ENCODE measurements around the gene AUH.

Gene AUH

DNA sequence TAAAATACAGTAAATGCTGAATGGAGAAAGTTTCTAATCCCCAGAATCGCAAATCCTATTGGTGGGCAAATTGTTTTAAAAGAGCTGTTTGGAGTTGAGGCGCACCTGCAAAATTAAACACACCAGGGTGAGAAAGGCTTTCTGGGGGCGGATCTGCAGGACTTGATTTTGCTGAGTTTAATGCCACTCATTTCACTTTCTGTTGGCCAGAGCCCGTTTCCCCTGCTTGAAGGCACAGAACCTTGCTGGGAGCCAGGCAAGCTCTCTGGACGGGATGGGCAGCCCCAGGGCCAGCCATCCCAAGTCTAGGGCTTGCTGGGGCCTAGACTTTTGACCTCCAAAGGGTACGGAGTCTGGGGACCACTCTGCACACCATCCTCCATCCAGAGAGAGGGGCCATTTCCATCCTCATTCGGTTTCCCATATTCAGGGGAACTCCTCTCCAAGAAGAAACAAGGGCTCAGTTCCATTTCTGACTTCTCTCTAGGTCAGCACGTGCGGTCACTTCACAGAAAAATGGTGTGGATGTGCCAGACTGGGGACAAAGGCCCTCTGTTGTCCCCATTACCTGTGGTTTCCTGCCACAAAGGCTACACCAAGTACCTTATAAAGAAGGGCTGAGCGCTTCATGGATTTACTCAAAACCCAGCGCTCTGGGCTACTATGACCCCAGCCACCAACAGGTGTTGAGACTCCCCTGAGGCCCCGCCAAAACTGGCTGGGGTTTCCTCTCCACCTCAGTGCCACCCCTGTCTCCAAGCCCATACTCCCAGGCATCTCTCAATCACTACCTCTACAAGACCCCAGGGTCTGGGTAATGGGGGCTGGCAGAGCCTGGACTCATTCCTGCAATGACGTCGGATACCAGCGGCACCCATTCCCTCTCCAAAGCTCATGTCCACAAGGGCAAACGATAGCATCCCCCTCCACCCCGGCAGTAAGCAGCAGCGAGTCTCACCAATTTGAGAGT lies 170.0 kb downstream of the AUH start:
- no peak for DNase-seq

DNA sequence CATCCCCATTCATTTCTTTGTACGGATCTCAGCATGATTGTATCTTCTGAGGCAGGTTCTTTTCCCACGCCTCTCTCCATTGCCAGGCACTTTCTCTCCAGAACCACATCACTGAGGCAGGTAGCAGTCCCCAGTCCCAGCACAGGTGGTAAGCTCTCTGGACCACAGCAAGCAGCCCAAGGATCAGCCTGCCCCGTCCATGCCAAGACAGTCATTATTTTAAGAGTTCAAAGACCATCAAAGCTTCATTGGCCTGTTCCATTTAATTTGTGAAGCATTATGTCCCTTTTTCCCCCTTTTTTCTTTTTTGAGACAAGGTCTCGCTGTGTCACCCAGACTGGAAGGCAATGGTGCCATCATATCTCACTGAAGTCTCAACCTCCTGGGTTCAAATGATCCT lies 171.7 kb downstream of the AUH start:
- no peak for DNase-seq

DNA sequence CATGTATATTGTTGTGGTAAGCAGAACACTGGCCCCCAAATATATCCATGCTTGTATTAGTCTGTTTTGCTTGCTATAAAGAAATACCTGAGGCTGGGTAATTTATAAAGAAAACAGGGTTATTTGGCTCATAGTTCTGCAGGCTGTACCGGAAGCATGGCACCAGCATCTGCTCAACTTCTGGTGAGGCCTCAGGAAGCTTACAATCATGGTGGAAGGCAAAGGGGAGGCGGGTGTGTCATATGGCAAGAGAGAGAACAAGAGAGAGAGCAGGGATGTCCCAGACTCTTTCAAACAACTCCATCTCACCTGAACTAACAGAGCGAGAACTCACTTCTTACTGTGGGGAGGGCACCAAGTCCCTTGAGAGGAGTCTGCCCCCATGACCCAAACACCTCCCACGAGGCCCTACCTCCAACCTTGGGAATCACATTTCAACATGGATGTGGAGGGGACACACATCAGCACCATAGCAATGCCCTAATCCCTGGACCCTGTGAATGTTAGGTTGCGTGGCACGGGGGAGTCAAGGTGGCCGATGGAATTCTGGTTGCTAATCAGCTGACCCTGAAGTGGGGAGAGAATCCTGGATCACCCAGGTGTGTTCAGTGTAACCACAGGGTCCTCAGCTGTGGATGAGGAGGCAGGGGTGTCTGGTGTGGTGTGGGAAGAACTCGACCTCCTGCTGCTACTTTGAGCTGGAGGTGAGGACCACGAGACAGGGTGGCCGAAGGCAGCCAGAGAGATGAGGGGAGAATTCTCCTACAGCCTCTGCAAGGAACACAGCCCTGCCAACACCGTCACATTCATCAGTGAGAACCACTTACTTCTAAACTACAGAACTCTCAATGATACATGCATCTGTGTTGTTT lies 172.8 kb downstream of the AUH start:
- DNase-seq: no peak

GRCh38 chr9:91187965-91188344 lies 173.8 kb downstream of the AUH start:
- DNase-seq: no peak

DNA sequence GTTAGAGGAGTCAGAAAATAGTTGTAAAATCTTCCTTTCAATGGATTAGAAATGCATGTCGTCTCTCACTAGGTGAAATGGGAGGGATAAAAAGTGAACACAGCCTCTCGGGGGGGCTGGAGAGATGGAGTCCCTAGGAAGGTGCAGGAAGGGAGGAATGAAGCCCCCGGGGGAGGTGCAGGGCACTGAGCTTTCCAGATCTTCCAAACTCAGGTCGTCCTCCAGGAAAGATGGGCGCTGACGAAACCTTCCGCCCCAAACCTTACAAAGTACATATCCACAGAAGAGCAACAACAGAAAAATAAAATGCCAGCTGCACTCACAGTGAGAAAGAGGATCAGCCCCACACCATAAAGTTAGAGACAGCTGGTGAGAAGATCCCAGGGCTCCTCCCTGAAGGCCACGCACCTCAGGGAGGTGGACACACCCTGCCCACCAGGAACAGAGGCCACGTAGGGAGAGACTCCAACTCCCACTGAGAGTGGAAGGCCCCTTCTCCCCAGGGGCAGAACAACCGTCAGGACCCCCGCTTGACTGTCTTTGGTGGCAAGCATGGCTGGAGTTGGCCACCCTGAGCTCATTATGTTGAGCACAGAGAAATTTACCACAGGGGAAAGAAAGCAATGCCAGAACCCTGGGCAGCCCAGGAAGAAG lies 174.3 kb downstream of the AUH start:
- DNase-seq: no peak

DNA sequence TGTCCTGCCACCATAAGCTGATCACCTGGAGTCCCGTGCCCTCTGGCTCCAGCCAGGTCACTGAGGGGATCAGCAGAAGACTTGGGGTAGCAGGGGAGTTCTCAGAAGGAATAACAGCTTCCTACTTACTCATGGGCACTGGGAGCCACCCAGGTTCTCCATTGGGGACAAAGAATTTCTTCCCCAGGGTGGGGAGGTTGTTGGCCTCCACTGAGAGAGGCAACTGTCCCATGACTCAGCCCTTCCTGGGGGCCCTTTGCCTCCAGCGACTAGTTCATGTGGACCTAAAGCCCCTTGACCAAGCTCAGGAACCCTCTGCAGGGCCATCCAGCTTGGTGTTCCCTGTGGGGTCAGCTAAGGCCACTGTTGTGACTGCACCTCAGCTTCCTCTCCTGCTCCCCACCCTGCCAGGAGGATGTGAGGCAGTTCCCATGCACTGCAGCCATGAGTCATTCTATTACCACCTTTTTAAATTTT lies 175.0 kb downstream of the AUH start:
- DNase-seq: no peak

- no peak for DNase-seq
These were observed 176.4 kb downstream of the AUH start for GRCh38 chr9:91185193-91185886.

GRCh38 chr9:91182429-91183225 lies 179.1 kb downstream of the AUH start:
- no peak for DNase-seq

DNA sequence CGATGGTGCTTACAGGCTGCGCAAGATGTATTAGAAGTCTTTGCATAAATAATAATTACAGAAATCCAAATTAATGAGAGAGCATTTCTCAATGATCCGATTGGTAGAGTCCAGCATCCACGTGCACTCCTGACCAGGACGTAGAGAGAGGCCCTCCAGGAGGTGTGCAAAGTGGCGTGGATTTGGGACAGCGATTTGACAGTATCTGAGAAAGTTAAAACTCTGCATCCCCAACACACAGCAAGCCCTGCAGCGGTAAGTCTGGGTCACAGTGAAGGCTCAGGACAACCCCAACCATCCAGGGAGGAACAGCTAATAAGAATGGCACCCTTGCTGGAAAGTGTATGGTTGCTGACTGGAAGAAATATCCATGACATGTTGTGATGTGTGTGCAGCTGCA lies 180.2 kb downstream of the AUH start:
- DNase-seq: no peak

GRCh38 chr9:91180930-91181268 lies 180.8 kb downstream of the AUH start:
- no peak for DNase-seq

- DNase-seq: no peak
These were observed 181.3 kb downstream of the AUH start for GRCh38 chr9:91180240-91180929.

GRCh38 chr9:91179237-91180138 lies 182.2 kb downstream of the AUH start:
- no peak for DNase-seq

DNA sequence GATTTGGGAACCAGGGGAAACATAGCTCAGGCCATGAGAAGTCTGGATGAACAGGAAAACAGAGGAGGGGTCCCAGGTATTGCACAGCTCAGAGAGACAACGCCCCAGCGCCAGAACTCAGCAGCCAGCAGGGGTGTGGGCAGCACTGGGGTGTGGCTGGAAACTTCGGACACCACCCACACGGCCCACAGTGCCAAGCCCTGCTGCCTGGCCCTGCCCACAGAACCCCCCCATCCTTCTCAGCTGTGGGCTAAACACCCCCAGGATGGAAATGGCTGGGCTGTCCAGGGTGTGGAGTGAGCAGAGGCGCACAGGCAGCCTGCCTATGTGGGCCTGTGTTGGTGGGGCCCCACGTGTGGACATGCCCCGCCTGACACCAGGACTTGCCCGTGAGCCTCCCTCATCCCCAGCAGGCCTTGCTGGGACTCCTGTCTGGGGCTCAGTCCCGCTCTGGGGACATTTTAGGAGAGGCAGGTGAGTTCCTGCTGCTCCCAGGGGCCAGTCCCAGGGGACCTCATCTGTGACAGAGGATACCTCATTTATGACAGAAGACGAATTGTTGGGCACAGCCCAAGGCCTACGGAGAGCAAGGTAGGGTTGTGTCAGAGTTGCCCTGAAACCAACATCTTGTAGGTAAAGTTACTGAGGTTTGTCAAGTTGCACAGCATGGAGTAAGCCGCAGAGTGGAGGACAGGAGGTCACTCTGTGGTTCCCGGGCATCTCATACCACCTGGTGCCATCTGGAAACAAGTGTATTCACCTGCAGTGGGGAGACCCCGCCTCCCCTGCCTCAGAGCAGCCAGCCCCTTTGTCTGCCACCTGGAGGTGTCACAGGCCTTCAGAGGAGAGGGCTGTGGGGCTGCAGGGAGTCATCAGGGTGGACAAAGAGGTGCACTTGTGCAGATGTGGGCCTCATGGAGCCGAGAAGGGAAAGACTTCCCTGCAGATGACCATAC lies 183.2 kb downstream of the AUH start:
- DNase-seq: no peak

GRCh38 chr9:91177661-91178280 lies 183.9 kb downstream of the AUH start:
- no peak for DNase-seq

- DNase-seq: no peak
These were observed 184.6 kb downstream of the AUH start for GRCh38 chr9:91177081-91177480.

- no peak for DNase-seq
These were observed 185.3 kb downstream of the AUH start for GRCh38 chr9:91176426-91176825.

DNA sequence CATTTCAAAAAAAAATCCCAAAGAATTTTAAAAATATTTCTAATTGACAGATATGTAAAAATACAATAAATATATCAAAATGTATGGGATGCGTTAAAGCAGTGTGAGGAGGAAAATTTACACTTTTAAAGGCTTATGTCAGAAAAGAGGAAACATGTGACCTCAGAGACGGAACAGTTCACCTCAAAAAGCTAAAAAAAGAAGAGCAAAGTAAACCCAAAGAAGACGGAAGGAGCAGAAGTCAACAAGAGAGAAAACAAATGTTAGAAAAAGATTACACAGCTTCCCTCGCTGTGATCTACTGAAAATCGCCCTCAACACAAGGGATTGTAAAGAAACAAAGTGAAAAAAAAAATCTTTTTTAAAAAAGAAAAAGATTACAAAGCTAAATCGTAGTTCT lies 186.9 kb downstream of the AUH start:
- no peak for DNase-seq

Measured in amygdala (tissue), 56 donors.